Activated CD8-positive, alpha-beta memory T cell treated with anti-CD3 and anti-CD28 coated beads, Interleukin-2, amount 50 U/mL, for 48 hours (primary cell): ENCODE results near the gene DNAH3.
"Not testable (repeated sequence)": the region's sequence is repeated elsewhere in the genome, so short reads cannot be mapped to it uniquely, and the experiment has no call there.

Experiments
- DNase-seq: peaks from one replicate; pipeline ENCODE4 v3.0.0-alpha.2; 2020

Gene DNAH3

DNA sequence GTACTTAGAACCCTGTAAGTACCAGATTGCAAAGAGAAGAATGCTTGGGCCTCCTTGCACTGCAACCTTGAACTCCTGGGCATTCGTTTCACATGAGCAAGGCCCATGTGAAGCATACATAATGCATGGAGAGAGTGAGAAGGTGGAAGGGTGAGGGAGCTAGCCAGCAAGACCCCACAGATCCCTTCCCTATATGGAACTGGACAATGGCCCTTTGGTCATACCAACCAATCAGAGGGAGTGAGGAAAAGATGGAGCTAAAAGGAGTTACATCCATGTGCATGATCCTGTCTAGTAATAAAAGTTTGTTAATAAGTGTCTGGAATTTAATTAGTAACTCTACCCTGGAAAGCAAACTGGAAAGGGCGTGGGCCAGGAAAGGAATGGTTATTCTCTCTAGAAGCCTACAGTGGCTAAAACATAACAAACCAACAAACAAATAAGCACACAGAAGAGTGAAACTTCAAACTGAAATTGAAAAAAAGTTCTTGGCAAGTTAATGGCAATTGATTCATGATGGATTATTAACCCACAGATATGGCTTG is 29.6 kb downstream of the DNAH3 start:
- DNase-seq = no peak

DNA sequence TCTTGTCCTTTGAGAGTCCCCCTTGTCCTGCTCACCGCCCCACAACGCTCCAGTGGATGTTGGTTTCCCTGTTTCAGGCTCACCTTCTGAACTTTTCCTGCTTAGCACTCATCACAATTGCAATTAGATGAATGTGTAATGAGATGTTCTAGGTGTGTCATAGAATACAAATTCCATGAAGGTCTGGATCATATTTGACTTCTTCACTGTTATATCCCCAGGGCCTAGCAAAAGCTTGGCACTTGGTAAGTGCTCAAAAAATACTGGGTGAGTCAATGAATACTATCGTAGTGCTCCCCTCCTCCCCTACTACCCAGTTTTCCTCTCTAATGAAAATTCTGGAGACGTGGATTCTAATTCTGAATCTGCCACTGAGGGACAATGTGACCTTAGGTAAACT is 33.1 kb downstream of the DNAH3 start:
- DNase-seq = no peak

GRCh38 chr16:21116148-21116693 is 34.4 kb downstream of the DNAH3 start:
- DNase-seq = no peak

GRCh38 chr16:21115551-21115950 is 35.1 kb downstream of the DNAH3 start:
- not testable (repeated sequence) for DNase-seq

DNA sequence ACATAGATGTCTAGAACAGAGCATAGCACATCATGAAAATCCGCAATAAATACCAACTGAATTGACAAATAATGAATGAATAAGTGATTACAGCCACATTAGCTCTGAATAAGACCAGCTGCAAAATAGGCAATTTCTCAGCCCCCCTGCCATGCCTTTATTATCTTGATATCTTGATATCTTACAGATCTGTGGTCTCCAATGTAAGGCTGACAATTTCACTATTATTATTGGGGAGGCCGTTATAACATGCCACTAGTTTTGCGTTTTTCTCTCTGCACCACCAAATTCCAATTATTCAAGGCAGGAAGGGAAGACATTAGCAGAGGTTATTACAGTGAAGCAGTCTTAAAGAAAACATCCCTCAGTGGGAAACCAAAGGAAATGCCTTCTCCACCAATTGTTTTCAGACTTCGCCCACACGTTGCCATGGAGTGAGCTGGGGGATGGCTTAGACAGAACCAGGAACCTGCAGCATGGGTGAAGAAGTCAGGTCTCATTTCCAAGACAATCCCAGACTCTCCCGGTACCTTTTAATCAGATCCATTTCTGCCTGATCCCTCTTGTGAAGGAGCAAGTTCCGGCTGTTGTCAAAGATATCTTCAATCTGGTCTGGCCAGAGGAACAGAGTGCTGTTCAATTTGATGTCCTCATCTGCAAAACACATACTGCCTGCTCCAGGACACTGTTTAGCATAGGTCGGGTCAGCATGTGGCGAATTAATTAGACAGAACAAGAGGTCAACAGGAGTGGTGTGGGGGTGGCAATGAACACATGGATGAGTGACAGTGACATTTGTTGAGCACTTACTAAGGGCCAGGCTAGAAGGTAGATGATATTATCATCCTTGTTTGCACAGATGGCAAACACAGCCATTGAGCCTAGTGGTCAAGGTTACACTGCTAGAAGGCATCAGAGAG is 46.4 kb downstream of the DNAH3 start:
- DNase-seq = no peak

DNA sequence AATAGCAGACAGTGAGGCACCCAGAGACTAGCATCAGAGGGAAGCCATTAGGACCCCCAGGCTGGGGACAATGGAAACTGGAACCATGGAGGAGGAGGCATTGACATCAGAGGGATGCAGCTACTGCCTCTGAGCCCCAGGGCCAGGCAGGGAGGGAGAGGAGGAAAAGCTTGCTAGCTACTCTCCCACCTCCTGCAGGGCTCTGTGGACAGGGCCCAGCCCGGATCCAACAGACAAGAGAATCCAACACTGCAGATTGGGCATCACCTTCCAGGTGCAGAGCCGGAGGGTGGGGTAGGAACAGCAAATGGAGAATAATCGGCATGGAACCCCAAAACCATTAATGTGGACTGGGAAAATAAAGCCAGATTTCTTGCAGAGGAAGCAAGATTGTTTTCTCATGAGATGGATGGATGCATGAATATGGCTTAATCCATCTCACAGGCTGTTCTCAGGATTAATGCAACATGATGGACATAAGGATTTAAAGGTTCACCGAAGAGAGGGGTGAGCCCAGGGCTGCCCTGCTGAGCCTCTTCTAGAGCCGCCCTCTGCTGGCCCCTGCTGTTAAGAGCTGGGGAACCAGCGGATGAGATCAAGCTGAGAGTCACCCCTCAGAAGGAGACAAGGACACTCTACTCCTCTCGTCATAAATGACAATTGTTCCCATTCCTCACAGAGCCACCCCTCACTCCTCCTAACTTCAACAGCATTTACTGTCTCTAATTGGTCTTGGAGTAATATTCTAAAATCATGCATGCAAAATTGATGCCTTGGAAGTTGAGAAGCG is 48.8 kb downstream of the DNAH3 start:
- DNase-seq = peak; percentile 38

DNA sequence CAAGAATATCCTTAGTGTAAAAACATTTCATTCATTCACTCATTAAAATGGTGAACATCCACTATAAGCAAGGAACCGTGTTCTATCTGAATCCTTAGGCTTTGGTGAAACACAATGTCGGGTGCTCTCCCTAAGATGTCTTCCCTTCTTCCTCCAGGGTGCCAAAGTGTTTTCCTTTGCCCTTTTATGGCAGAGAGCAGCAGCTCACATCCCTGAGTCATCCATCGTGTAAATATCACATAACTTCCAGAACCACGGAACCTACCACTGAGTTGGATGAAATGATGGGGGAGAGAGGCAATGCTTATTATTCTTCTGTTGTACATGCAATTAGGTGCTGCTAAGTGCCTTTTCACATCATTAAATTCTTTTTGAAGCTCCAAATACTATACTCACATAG is 50.2 kb downstream of the DNAH3 start:
- no peak for DNase-seq

DNA sequence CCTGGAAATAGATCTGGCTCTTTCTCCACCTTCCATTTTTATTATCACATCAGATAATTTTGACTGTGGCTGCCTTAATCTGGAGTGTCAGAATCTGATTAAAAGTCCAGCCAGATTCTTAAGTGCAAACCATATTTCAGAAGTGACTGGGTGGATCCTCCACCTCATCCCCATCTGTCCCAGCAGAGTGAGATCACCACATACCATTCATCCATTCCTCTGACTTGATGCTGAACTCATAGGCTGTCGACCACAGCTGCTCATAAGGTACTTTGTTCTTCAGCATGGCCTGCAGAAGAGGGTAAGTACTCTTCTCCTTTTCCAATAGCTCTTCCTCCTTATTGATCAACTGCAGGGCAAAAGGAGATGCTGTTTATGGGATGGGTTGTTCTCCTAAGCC is 53.5 kb downstream of the DNAH3 start:
- DNase-seq = no peak

GRCh38 chr16:21094719-21095118 is 55.9 kb downstream of the DNAH3 start:
- DNase-seq = not testable (repeated sequence)

- no peak for DNase-seq
Observed at GRCh38 chr16:21092951-21093350, 57.7 kb downstream of the DNAH3 start.

GRCh38 chr16:21088646-21089538 is 61.8 kb downstream of the DNAH3 start:
- DNase-seq = no peak

DNA sequence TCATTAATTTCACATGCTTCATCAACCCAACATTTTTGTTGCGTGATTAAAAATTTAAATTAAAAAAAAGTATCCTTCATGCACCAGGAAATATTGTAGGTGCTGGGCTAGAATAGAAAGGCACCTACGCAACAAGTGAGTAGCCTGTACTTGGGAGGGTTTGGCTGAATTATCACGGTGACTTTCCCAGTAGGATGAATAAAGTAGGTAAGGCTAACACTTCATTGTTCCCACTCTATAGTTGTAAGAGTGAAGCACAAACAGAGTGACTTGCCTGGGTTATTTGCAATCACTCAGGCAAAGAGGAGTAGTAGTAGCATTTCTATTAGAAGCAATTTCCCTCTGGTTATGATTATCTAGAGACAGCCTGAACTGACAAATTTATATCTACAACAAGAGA is 62.5 kb downstream of the DNAH3 start:
- DNase-seq = no peak

- DNase-seq = peak; percentile 29
Observed at GRCh38 chr16:21084631-21085225, 65.9 kb downstream of the DNAH3 start.

GRCh38 chr16:21083729-21084268 is 66.8 kb downstream of the DNAH3 start:
- DNase-seq = peak; percentile 68

DNA sequence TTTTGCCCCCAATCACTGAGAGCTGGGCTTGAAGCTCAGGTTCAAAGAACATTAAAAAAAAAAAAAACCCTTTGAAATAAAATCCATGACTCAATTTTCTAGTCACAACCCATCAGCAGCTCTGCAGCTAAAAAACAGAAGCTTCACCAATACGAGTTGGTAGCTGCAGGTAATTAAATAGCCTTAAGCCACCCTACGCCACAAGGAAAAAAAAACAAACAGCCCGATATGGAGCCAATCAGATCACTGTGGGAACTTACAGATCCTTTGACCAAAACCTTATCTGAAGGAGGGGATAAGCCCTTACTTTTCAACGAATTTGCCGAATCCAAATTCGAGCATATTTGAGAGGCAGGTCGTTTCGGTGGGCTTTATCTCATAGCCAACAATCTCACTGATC is 69.3 kb downstream of the DNAH3 start:
- no peak for DNase-seq

GRCh38 chr16:21078563-21078962 is 72.1 kb downstream of the DNAH3 start:
- DNase-seq = peak; percentile 20

DNA sequence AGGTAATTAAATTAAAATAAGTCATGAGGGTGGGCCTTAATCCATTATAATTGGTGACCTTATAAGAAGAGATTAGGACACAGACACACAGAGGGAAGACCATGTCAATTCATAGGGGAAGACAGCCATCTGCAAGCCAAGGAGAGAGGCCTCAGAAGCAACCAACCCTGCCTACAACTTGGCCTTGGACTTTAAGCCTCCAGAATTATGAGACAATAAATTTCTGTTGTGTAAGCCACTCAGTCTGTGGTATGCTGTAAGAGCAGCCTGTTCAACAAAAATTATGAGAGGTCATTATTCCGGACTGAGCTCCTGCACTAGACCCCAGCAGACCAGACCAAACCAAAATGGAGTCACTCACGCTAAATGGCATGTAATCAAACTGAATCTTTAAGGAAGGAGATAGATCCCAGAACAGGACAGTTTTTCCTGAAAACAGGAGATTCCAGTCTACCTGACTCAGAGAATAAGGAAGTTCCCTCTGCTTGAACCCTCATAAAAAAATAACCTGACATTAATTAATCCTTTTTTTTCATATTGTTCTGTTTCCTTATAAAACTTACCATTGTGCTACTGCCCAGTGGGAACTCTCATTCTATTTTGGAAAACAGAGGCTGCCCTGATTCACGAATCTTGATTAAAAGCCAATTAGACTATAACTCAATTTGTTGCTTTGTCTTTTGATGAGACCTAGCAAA is 74.3 kb downstream of the DNAH3 start:
- no peak for DNase-seq

- peak; percentile 1 for DNase-seq
Observed at GRCh38 chr16:21075252-21075651, 75.4 kb downstream of the DNAH3 start.

DNA sequence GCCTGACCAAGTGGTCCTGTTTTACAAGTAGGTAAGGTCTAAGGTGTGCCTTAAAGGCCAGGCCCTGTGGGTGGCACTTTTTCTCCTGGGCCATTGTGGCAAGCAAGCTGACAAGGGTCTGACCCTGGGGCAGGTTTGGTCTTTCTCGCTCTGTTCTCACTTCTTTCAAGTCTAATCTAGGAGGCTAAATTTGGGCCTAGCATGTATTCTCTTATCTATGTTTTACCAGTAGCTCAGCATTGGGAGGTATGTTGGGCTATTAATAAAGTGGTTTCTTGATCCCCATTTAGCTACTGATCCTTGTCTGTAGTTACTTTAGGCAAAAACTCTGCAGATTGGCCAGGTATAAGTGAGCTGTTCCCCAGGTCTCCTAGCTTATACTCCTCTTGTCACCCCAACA is 77.7 kb downstream of the DNAH3 start:
- DNase-seq = no peak

DNA sequence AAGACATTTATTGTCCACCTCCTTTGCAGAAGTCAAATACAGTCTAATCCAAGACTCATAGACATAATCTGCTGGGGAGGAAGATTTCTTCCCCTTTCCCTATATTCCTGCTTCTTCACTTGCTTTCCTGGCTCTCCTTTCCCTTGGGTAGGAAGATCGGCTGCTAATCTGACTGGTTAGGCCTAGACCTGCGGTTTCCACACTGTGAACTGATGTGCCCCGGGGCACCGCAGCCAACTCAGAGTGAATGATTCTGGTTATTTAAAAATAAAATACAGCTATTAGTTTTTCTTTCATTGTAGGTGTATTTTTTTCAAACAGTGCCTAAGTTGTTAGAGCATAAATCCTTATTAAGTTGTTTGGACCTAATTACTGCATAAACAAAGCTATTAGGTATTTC is 78.9 kb downstream of the DNAH3 start:
- peak; percentile 13 for DNase-seq

- DNase-seq = no peak
Observed at GRCh38 chr16:21070564-21070963, 80.1 kb downstream of the DNAH3 start.
